Measurements from ENCODE around the gene HNRNPUL1. TPM values are rescaled to one million over a fixed set of nuclear protein-coding genes. Genes with fewer than 3 reads are reported as not detected.
A peak's percentile ranks its signal among the peaks of the same experiment; 100 is the strongest.

The HNRNPUL1 gene
- total RNA-seq, 4 donors from 2014 or later: 98.1 to 127 (median 113) TPM

DNA sequence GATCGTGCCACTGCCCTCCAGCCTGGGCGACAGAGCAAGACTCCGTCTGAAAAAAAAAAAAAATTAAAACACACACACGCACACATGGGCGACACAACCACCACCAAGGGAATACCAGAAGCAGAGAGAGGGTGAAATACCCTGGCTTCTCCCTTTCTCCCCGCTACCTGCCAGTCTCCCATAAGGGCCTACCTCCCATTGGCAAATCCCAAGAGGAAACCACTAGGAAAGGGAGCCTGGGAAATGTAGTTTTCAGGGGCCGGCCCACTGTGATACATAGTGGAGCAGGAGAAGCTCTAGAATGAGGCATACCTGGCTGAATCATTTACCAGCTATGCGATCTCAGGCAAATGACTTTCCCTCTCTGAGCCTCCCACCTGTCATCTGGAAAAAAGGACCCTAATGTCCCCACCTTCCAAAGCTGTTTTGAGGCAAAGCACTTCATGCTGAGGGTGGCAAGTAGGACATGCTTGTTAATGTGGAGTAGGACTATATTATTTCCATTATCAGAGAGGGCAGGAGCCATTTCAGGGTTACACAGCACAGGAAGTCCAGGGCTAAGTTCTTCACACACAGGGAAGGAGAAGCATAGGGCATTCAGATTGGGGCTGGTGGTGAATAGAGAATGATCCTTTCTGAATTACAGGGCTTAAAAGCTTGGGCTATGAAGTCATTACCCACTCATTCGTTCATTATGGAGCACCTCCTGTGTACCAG, 14.3 kb upstream of the HNRNPUL1 start:
- H3K36me3 ChIP-seq: peaks cover 0 to 96% (median 0%) of the 10 kb centered on the region in 3 donors
- no peaks in the 10 kb centered on the region for H3K4me1 ChIP-seq
- intact Hi-C loops (cut with DNase I): no loop called here
- no peak overlapping the region for H3K4me3 ChIP-seq
- no peaks in the 10 kb centered on the region for H3K27me3 ChIP-seq
- no peak for DNase-seq
- H3K9me3 ChIP-seq: no peaks in the 10 kb centered on the region
- 84 to 94% methylated on average over 8 to 9 of the region's 9 CpGs for WGBS, 2 donors
- no peak overlapping the region for H3K27ac ChIP-seq
- TF ChIP-seq, protein P1, sequence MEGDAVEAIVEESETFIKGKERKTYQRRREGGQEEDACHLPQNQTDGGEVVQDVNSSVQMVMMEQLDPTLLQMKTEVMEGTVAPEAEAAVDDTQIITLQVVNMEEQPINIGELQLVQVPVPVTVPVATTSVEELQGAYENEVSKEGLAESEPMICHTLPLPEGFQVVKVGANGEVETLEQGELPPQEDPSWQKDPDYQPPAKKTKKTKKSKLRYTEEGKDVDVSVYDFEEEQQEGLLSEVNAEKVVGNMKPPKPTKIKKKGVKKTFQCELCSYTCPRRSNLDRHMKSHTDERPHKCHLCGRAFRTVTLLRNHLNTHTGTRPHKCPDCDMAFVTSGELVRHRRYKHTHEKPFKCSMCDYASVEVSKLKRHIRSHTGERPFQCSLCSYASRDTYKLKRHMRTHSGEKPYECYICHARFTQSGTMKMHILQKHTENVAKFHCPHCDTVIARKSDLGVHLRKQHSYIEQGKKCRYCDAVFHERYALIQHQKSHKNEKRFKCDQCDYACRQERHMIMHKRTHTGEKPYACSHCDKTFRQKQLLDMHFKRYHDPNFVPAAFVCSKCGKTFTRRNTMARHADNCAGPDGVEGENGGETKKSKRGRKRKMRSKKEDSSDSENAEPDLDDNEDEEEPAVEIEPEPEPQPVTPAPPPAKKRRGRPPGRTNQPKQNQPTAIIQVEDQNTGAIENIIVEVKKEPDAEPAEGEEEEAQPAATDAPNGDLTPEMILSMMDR (IDR thresholded peaks at IDR 0.05): no peak
- no peak for TF ChIP-seq POLR2A (IDR thresholded peaks at IDR 0.05)

DNA sequence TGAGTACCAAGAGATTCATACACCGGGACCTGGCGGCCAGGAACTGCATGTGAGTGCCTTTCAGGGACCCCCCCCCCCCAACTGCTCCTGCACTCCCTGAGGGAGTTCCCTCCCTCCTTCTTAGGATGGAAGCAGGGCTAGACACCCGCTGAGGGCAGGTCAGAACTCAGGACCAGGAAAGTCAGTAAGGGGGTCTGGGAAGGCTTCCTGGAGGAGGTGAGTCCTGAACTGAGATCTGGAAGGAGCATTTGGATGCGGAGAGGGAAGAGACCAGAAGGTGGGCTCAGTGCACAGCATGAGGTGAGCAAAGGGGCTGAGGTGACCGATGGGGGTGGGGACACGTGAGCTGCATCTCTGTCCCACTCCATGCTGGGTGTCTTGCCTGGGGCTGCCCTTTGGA, 10.5 kb upstream of the HNRNPUL1 start:
- DNase-seq: no peak
- Histone ChIP-seq H3K27ac (no peak overlapping the region), H3K4me3 (no peak overlapping the region), H3K27me3 (no peaks in the 10 kb centered on the region), H3K36me3 (peaks cover 0 to 100% (median 4%) of the 10 kb centered on the region in 3 donors), H3K4me1 (no peaks in the 10 kb centered on the region), H3K9me3 (no peaks in the 10 kb centered on the region)
- WGBS, 2 donors: 92 to 93% methylated on average over 3 to 5 of the region's 6 CpGs
- no peak for TF ChIP-seq POLR2A (IDR thresholded peaks at IDR 0.05)
- TF ChIP-seq, protein P1 (IDR thresholded peaks at IDR 0.05): no peak
- intact Hi-C loops (cut with DNase I): no loop called here

- Histone ChIP-seq H3K27ac (no peak overlapping the region), H3K9me3 (no peaks in the 10 kb centered on the region), H3K4me3 (no peak overlapping the region), H3K36me3 (peaks cover 0 to 98% (median 4%) of the 10 kb centered on the region in 3 donors), H3K27me3 (no peaks in the 10 kb centered on the region), H3K4me1 (no peaks in the 10 kb centered on the region)
- no peak for DNase-seq
- intact Hi-C loops (cut with DNase I): no loop called here
- no peak for TF ChIP-seq POLR2A (IDR thresholded peaks at IDR 0.05)
- TF ChIP-seq, protein P1 (IDR thresholded peaks at IDR 0.05): no peak
Observed at GRCh38 chr19:41255171-41255570, 9.0 kb upstream of the HNRNPUL1 start.

GRCh38 chr19:41261474-41262190, 2.5 kb upstream of the HNRNPUL1 start:
- intact Hi-C loops (cut with DNase I): loop anchor here (5.0 kb wide), 1 partner anchor 54 kb away; no protein-coding TSS in a partner anchor
- 41 to 48% methylated on average over 6 to 10 of the region's 10 CpGs for WGBS, 2 donors
- no peak for DNase-seq

More at GRCh38 chr19:41261474-41262190, 2.5 kb upstream of the HNRNPUL1 start:
- no peaks in the 10 kb centered on the region for H3K9me3 ChIP-seq
- H3K4me3 ChIP-seq: peak overlapping the region; percentile 40 to 71 (median 56)
- H3K27me3 ChIP-seq: no peaks in the 10 kb centered on the region
- peak overlapping the region; percentile 94 to 99 (median 98) for H3K27ac ChIP-seq
- no peak for TF ChIP-seq POLR2A (IDR thresholded peaks at IDR 0.05)
- TF ChIP-seq, protein P1 (IDR thresholded peaks at IDR 0.05): no peak
- peaks cover 13 to 25% (median 17%) of the 10 kb centered on the region in 3 donors for H3K4me1 ChIP-seq
- H3K36me3 ChIP-seq: peaks cover 0 to 34% (median under 1%) of the 10 kb centered on the region in 3 donors
